ENCODE data around the gene FERMT1.

- no peak for TF ChIP-seq CTCF (conservative IDR thresholded peaks at IDR 0.05; ENCODE audit: low read depth, low read length)
- TF ChIP-seq EZH2 (IDR thresholded peaks at IDR 0.05; ENCODE audit: borderline replicate concordance, low read depth, low read length, poor library complexity, severe bottlenecking) = no peak
Measured at GRCh38 chr20:6165346-6165745, 42.5 kb upstream of the FERMT1 start.

Measured in A673 (cell line).